ENCODE measurements around the gene NUP107. TPM values are rescaled to one million over a fixed set of nuclear protein-coding genes. Genes with fewer than 3 reads are reported as not detected.

NUP107 gene
- total RNA-seq, 1 experiment from 2014 or later, result 119 TPM

GRCh38 chr12:68695454-68695853 is 8.7 kb downstream of the NUP107 start:
- no peak for DNase-seq
- peaks cover 86% of the 10 kb centered on the region for H3K36me3 Mint-ChIP-seq (ENCODE audit: insufficient read depth, unreplicated experiment)
- CTCF ChIA-PET, result no interaction called here
- no peak for TF ChIP-seq CTCF (IDR thresholded peaks at IDR 0.05; ENCODE audit: insufficient read depth in 1 of 2, low read depth in 1 of 2, low read length in 1 of 2, severe bottlenecking in 1 of 2, unreplicated experiment in 1 of 2)
- Histone ChIP-seq H3K4me3 (ENCODE audit: low read depth, low read length) (no peak overlapping the region), H3K27me3 (replicated peaks; ENCODE audit: control insufficient read depth, insufficient read depth, low read length) (no peaks in the 10 kb centered on the region), H3K9me3 (no peaks in the 10 kb centered on the region), H3K36me3 (ENCODE audit: control insufficient read depth, insufficient read depth, low read length) (no peaks in the 10 kb centered on the region), H3K4me1 (no peaks in the 10 kb centered on the region)
- POLR2A ChIA-PET, result no interaction called here
- H3K4me1 Mint-ChIP-seq (ENCODE audit: low read depth, unreplicated experiment), result no peaks in the 10 kb centered on the region
- no peaks in the 10 kb centered on the region for H3K9me3 Mint-ChIP-seq (ENCODE audit: unreplicated experiment)
- no peak overlapping the region for H3K27ac Mint-ChIP-seq (ENCODE audit: unreplicated experiment)
- intact Hi-C loops (cut with micrococcal nuclease; ENCODE audit: unreplicated experiment), result no loop called here
- BruUV-seq (replicated peaks), result no TSS peak
- H3K4me3 Mint-ChIP-seq (ENCODE audit: unreplicated experiment), result no peak overlapping the region
- H3K27me3 Mint-ChIP-seq (ENCODE audit: insufficient read depth, unreplicated experiment), result no peaks in the 10 kb centered on the region

GRCh38 chr12:68699486-68699885 is 12.7 kb downstream of the NUP107 start:
- no peaks in the 10 kb centered on the region for H3K4me1 ChIP-seq
- no peak for TF ChIP-seq CTCF (IDR thresholded peaks at IDR 0.05; ENCODE audit: insufficient read depth in 1 of 2, low read depth in 1 of 2, low read length in 1 of 2, severe bottlenecking in 1 of 2, unreplicated experiment in 1 of 2)
- no peaks in the 10 kb centered on the region for H3K27me3 Mint-ChIP-seq (ENCODE audit: insufficient read depth, unreplicated experiment)
- ChIA-PET POLR2A (no interaction called here), CTCF (no interaction called here)
- H3K9me3 Mint-ChIP-seq (ENCODE audit: unreplicated experiment), result no peaks in the 10 kb centered on the region
- H3K36me3 Mint-ChIP-seq (ENCODE audit: insufficient read depth, unreplicated experiment), result peaks cover 72% of the 10 kb centered on the region
- no peak overlapping the region for H3K4me3 ChIP-seq (ENCODE audit: low read depth, low read length)
- no peaks in the 10 kb centered on the region for H3K27me3 ChIP-seq (replicated peaks; ENCODE audit: control insufficient read depth, insufficient read depth, low read length)
- H3K4me1 Mint-ChIP-seq (ENCODE audit: low read depth, unreplicated experiment), result no peaks in the 10 kb centered on the region
- H3K36me3 ChIP-seq (ENCODE audit: control insufficient read depth, insufficient read depth, low read length), result no peaks in the 10 kb centered on the region
- no peak overlapping the region for H3K27ac Mint-ChIP-seq (ENCODE audit: unreplicated experiment)
- intact Hi-C loops (cut with micrococcal nuclease; ENCODE audit: unreplicated experiment), result no loop called here
- no TSS peak for BruUV-seq (replicated peaks)
- DNase-seq, result no peak
- no peak overlapping the region for H3K4me3 Mint-ChIP-seq (ENCODE audit: unreplicated experiment)
- no peaks in the 10 kb centered on the region for H3K9me3 ChIP-seq

GRCh38 chr12:68727776-68728175 is 41.0 kb downstream of the NUP107 start:
- Mint-ChIP-seq H3K27me3 (ENCODE audit: insufficient read depth, unreplicated experiment) (no peaks in the 10 kb centered on the region), H3K36me3 (ENCODE audit: insufficient read depth, unreplicated experiment) (peaks cover 73% of the 10 kb centered on the region), H3K4me1 (ENCODE audit: low read depth, unreplicated experiment) (no peaks in the 10 kb centered on the region), H3K9me3 (ENCODE audit: unreplicated experiment) (no peaks in the 10 kb centered on the region), H3K4me3 (ENCODE audit: unreplicated experiment) (no peak overlapping the region), H3K27ac (ENCODE audit: unreplicated experiment) (no peak overlapping the region)
- ChIA-PET CTCF (no interaction called here), POLR2A (no interaction called here)
- no TSS peak for BruUV-seq (replicated peaks)
- Histone ChIP-seq H3K36me3 (ENCODE audit: control insufficient read depth, insufficient read depth, low read length) (no peaks in the 10 kb centered on the region; the same call in 1 of the 2 replicates), H3K9me3 (no peaks in the 10 kb centered on the region), H3K4me3 (ENCODE audit: low read depth, low read length) (no peak overlapping the region), H3K27me3 (replicated peaks; ENCODE audit: control insufficient read depth, insufficient read depth, low read length) (no peaks in the 10 kb centered on the region), H3K4me1 (no peaks in the 10 kb centered on the region)
- no peak for TF ChIP-seq CTCF (IDR thresholded peaks at IDR 0.05; ENCODE audit: insufficient read depth in 1 of 2, low read depth in 1 of 2, low read length in 1 of 2, severe bottlenecking in 1 of 2, unreplicated experiment in 1 of 2)
- intact Hi-C loops (cut with micrococcal nuclease; ENCODE audit: unreplicated experiment), result no loop called here
- DNase-seq, result no peak
